GM12892 (cell line): ENCODE data around the gene AFF3.

ENCODE experiments used
- POLR2A ChIP-seq: IDR thresholded peaks from 2 replicates; pipeline ENCODE4 v1.6.1; 2011; ENCODE audit warnings: low read depth, low read length, control low read depth
- POLR2AphosphoS5 ChIP-seq: IDR thresholded peaks from 2 replicates; pipeline ENCODE4 v1.6.1; 2011; ENCODE audit warnings: low read depth, low read length, control low read depth
- TAF1 ChIP-seq: IDR thresholded peaks from 2 replicates; pipeline ENCODE4 v1.6.1; 2011; ENCODE audit warnings: low read depth, mild to moderate bottlenecking, control low read depth, low read length, borderline replicate concordance

GRCh38 chr2:99876956-99877355, 265.4 kb downstream of the AFF3 start:
- TF ChIP-seq POLR2AphosphoS5 (no peak), POLR2A (no peak), TAF1 (no peak)
